ENCODE results near the gene SPOCK1. TPM values are rescaled to one million over a fixed set of nuclear protein-coding genes. Genes with fewer than 3 reads are reported as not detected.

SPOCK1 gene
- total and polyA plus RNA-seq, 2 experiments from 2014 or later: 8.2 to 10.5 TPM

GRCh38 chr5:137155261-137156000 is 343.7 kb downstream of the SPOCK1 start (continued):
- TF ChIP-seq REST (IDR thresholded peaks at IDR 0.05; ENCODE audit: unreplicated experiment) (no peak), JUNB (IDR thresholded peaks at IDR 0.05; ENCODE audit: unreplicated experiment) (no peak), ETS1 (IDR thresholded peaks at IDR 0.05) (no peak)

- H3K27ac Mint-ChIP-seq: no peak overlapping the region
These were observed 346.5 kb downstream of the SPOCK1 start for GRCh38 chr5:137152616-137153015.

GRCh38 chr5:137148655-137149054 is 350.5 kb downstream of the SPOCK1 start:
- Mint-ChIP-seq H3K4me3 (no peak overlapping the region), H3K4me1 (peaks cover 28% of the 10 kb centered on the region), H3K27ac (no peak overlapping the region), H3K9me3 (no peaks in the 10 kb centered on the region), H3K36me3 (ENCODE audit: low read depth) (no peaks in the 10 kb centered on the region; the same call in 2 of the 3 replicates), H3K27me3 (ENCODE audit: insufficient read depth, low read depth, poor library complexity) (peaks cover 5% of the 10 kb centered on the region)
- H3F3A ChIP-seq (replicated peaks; ENCODE audit: low read depth): no peaks in the 10 kb centered on the region
- no peak overlapping the region for H3K27ac ChIP-seq (ENCODE audit: low read depth)
- no peak for DNase-seq (ENCODE audit: low spot score)
- ATAC-seq: no peak
- no peaks in the 10 kb centered on the region for H3K27me3 ChIP-seq (ENCODE audit: insufficient read depth)
- peaks cover 14% of the 10 kb centered on the region for H3K4me1 ChIP-seq (ENCODE audit: insufficient read depth)
- no peaks in the 10 kb centered on the region for H3K36me3 ChIP-seq (ENCODE audit: insufficient read depth)
- no peaks in the 10 kb centered on the region for H3K79me2 ChIP-seq (replicated peaks; ENCODE audit: insufficient read depth)
- H2AFZ ChIP-seq: no peak overlapping the region
- H3K4me3 ChIP-seq: no peak overlapping the region
- no peaks in the 10 kb centered on the region for H3K9me2 ChIP-seq (ENCODE audit: insufficient read depth)
- TF ChIP-seq EZH2 (IDR thresholded peaks at IDR 0.05; ENCODE audit: low read depth, unreplicated experiment) (no peak), EZH2phosphoT487 (IDR thresholded peaks at IDR 0.05; ENCODE audit: unreplicated experiment) (no peak), CTCF (conservative IDR thresholded peaks at IDR 0.05; ENCODE audit: low read depth in 2 of 2) (no peak), JUNB (IDR thresholded peaks at IDR 0.05; ENCODE audit: unreplicated experiment) (no peak)
- H3K4me2 ChIP-seq: no peak overlapping the region
- H4K20me1 ChIP-seq (replicated peaks; ENCODE audit: insufficient read depth): no peaks in the 10 kb centered on the region

More at GRCh38 chr5:137152616-137153015, 346.5 kb downstream of the SPOCK1 start:
- H3K9me3 Mint-ChIP-seq: no peaks in the 10 kb centered on the region
- no peak overlapping the region for H3K27ac ChIP-seq (ENCODE audit: low read depth)
- DNase-seq (ENCODE audit: low spot score) (no peak), ATAC-seq (no peak)
- no peak overlapping the region for H3K4me3 Mint-ChIP-seq
- no peaks in the 10 kb centered on the region for H3K36me3 Mint-ChIP-seq (ENCODE audit: low read depth)
- peaks cover 11% of the 10 kb centered on the region for H3K4me1 Mint-ChIP-seq
- no peak overlapping the region for H3K4me2 ChIP-seq
- peaks cover 7% of the 10 kb centered on the region for H3K4me1 ChIP-seq (ENCODE audit: insufficient read depth)
- peaks cover 7% of the 10 kb centered on the region for H3K27me3 Mint-ChIP-seq (ENCODE audit: insufficient read depth, low read depth, poor library complexity)
- no peak overlapping the region for H2AFZ ChIP-seq
- TF ChIP-seq NANOG (IDR thresholded peaks at IDR 0.05; ENCODE audit: borderline replicate concordance) (no peak), CREB1 (CRISPR knock-in tag; IDR thresholded peaks at IDR 0.05; ENCODE audit: low read depth) (no peak)
- no peaks in the 10 kb centered on the region for H3K79me2 ChIP-seq (replicated peaks; ENCODE audit: insufficient read depth)
- H3K27me3 ChIP-seq (ENCODE audit: insufficient read depth): no peaks in the 10 kb centered on the region
- H3K36me3 ChIP-seq (ENCODE audit: insufficient read depth): no peaks in the 10 kb centered on the region
- no peaks in the 10 kb centered on the region for H3F3A ChIP-seq (replicated peaks; ENCODE audit: low read depth)
- H3K9me2 ChIP-seq (ENCODE audit: insufficient read depth): no peaks in the 10 kb centered on the region
- H4K20me1 ChIP-seq (replicated peaks; ENCODE audit: insufficient read depth): no peaks in the 10 kb centered on the region
- no peak overlapping the region for H3K4me3 ChIP-seq

All from GM23338 (cell line).